Measurements from ENCODE around the gene CD5L. TPM values are rescaled to one million over a fixed set of nuclear protein-coding genes. Genes with fewer than 3 reads are reported as not detected.

CD5L gene
- total and polyA plus RNA-seq, 10 of the 15 experiments (the other 5 are each of a cell fraction or from before 2014, with no cell fraction given): 0.10 to 0.57 (median 0.24) TPM

DNA sequence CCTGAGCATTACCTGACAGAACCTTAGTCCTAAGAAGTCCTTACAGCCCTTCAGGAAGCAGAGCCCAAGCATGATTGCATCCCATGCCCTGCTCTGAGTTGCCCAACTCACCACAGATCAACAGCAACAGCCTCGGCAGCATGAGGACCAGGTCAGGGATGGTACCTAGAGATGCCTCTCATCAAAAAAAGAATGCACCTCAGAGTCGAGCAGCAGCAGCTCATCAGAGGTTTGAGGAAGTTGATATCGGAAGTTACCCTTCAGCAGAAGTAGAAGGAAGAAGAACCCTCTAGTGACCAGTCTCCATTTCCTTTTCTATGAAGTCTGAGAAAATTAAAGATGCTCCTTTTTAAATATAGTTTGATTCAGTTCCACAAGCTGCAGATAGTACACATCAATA is 21.7 kb downstream of the CD5L start, which contains the start of gene FCRL1:
Gene FCRL1 (minus strand): TSS at position 225 of the 400 bp plus-strand sequence. CDS start 83 bp downstream, at position 142.
- no peak within 1 kb of the TSS for H2AFZ ChIP-seq (ENCODE audit: control insufficient read depth, low read depth, low read length)
- 19% methylated on average over 3 of the region's 3 CpGs for WGBS (ENCODE audit: insufficient coverage, insufficient replicate concordance, low lambda C conversion rate, missing lambda C conversion rate)
- in situ Hi-C loops (cut with MboI) (no loop called here), intact Hi-C loops (cut with micrococcal nuclease; ENCODE audit: unreplicated experiment) (no loop called here)
- H3K9me3 ChIP-seq (replicated peaks; ENCODE audit: control insufficient read depth, insufficient read depth, low read length): no peaks in the 10 kb centered on the region; the same call in 2 of the 3 replicates
- H3K4me1 ChIP-seq (ENCODE audit: control insufficient read depth, insufficient read depth, low read length): no peaks in the 10 kb centered on the region
- H3K27ac ChIP-seq (ENCODE audit: control insufficient read depth, insufficient read depth): no peak within 1 kb of the TSS
- ChIA-PET RAD21 (ENCODE audit: unreplicated experiment) (no interaction called here), POLR2A (no interaction called here), SMC1A (ENCODE audit: uncharacterized antibody, unreplicated experiment) (interaction anchor here (1.4 kb wide), 1 partner anchor 8 kb away, joined by 4 read pairs; no protein-coding TSS in a partner anchor), CTCF (interaction anchor here (1.2 kb wide), 1 partner anchor 34 kb away, joined by 5 read pairs; no protein-coding TSS in a partner anchor)
- H3K9ac ChIP-seq (ENCODE audit: control insufficient read depth, insufficient read depth, low read length): no peak within 1 kb of the TSS
- H3K27me3 ChIP-seq (replicated peaks in 1 of 2; ENCODE audit: control insufficient read depth in 2 of 2, insufficient read depth in 2 of 2, low read length in 1 of 2): peaks cover 0 to 7% of the 10 kb centered on the region in 2 experiments; a peak in 1 of 4 replicates
- ATAC-seq (no peak), FAIRE-seq (no peak), DNase-seq (ENCODE audit: low read depth, low spot score) (no peak)
- H3K79me2 ChIP-seq (ENCODE audit: control insufficient read depth, insufficient read depth, low read length): no peaks in the 10 kb centered on the region
- H4K20me1 ChIP-seq (ENCODE audit: control insufficient read depth, insufficient read depth): no peaks in the 10 kb centered on the region
- no peak within 1 kb of the TSS for H3K4me3 ChIP-seq
- H3K36me3 ChIP-seq (ENCODE audit: control insufficient read depth in 2 of 2, insufficient read depth in 2 of 2, low read length in 1 of 2): no peaks in the 10 kb centered on the region
- BruUV-seq (replicated peaks): no TSS peak
- no peak within 1 kb of the TSS for H3K4me2 ChIP-seq (ENCODE audit: control insufficient read depth, insufficient read depth)
- TF ChIP-seq TCF7 (IDR thresholded peaks at IDR 0.05; ENCODE audit: borderline replicate concordance) (no peak), POLR2AphosphoS5 (IDR thresholded peaks at IDR 0.05; ENCODE audit: low read length) (no peak), NR2F1 (conservative IDR thresholded peaks at IDR 0.05) (no peak), FOXK2 (IDR thresholded peaks at IDR 0.05) (no peak), LARP7 (IDR thresholded peaks at IDR 0.05) (no peak), CEBPB (IDR thresholded peaks at IDR 0.05; ENCODE audit: borderline replicate concordance in 1 of 2, low read depth in 2 of 2, low read length in 2 of 2) (no peak), REST (IDR thresholded peaks at IDR 0.05; ENCODE audit: low read depth, low read length) (no peak), IRF4 (IDR thresholded peaks at IDR 0.05; ENCODE audit: low read depth, low read length) (no peak), NBN (IDR thresholded peaks at IDR 0.05) (no peak), NR2C2 (IDR thresholded peaks at IDR 0.05; ENCODE audit: borderline replicate concordance, control insufficient read depth, insufficient read length, low read depth) (no peak)
- TF ChIP-seq, protein P1, sequence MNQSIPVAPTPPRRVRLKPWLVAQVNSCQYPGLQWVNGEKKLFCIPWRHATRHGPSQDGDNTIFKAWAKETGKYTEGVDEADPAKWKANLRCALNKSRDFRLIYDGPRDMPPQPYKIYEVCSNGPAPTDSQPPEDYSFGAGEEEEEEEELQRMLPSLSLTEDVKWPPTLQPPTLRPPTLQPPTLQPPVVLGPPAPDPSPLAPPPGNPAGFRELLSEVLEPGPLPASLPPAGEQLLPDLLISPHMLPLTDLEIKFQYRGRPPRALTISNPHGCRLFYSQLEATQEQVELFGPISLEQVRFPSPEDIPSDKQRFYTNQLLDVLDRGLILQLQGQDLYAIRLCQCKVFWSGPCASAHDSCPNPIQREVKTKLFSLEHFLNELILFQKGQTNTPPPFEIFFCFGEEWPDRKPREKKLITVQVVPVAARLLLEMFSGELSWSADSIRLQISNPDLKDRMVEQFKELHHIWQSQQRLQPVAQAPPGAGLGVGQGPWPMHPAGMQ (IDR thresholded peaks at IDR 0.05; ENCODE audit: borderline replicate concordance): no peak
- TF ChIP-seq, protein P2, sequence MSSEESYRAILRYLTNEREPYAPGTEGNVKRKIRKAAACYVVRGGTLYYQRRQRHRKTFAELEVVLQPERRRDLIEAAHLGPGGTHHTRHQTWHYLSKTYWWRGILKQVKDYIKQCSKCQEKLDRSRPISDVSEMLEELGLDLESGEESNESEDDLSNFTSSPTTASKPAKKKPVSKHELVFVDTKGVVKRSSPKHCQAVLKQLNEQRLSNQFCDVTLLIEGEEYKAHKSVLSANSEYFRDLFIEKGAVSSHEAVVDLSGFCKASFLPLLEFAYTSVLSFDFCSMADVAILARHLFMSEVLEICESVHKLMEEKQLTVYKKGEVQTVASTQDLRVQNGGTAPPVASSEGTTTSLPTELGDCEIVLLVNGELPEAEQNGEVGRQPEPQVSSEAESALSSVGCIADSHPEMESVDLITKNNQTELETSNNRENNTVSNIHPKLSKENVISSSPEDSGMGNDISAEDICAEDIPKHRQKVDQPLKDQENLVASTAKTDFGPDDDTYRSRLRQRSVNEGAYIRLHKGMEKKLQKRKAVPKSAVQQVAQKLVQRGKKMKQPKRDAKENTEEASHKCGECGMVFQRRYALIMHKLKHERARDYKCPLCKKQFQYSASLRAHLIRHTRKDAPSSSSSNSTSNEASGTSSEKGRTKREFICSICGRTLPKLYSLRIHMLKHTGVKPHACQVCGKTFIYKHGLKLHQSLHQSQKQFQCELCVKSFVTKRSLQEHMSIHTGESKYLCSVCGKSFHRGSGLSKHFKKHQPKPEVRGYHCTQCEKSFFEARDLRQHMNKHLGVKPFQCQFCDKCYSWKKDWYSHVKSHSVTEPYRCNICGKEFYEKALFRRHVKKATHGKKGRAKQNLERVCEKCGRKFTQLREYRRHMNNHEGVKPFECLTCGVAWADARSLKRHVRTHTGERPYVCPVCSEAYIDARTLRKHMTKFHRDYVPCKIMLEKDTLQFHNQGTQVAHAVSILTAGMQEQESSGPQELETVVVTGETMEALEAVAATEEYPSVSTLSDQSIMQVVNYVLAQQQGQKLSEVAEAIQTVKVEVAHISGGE (CRISPR knock-in tag; IDR thresholded peaks at IDR 0.05): no peak
- TF ChIP-seq, protein P3, sequence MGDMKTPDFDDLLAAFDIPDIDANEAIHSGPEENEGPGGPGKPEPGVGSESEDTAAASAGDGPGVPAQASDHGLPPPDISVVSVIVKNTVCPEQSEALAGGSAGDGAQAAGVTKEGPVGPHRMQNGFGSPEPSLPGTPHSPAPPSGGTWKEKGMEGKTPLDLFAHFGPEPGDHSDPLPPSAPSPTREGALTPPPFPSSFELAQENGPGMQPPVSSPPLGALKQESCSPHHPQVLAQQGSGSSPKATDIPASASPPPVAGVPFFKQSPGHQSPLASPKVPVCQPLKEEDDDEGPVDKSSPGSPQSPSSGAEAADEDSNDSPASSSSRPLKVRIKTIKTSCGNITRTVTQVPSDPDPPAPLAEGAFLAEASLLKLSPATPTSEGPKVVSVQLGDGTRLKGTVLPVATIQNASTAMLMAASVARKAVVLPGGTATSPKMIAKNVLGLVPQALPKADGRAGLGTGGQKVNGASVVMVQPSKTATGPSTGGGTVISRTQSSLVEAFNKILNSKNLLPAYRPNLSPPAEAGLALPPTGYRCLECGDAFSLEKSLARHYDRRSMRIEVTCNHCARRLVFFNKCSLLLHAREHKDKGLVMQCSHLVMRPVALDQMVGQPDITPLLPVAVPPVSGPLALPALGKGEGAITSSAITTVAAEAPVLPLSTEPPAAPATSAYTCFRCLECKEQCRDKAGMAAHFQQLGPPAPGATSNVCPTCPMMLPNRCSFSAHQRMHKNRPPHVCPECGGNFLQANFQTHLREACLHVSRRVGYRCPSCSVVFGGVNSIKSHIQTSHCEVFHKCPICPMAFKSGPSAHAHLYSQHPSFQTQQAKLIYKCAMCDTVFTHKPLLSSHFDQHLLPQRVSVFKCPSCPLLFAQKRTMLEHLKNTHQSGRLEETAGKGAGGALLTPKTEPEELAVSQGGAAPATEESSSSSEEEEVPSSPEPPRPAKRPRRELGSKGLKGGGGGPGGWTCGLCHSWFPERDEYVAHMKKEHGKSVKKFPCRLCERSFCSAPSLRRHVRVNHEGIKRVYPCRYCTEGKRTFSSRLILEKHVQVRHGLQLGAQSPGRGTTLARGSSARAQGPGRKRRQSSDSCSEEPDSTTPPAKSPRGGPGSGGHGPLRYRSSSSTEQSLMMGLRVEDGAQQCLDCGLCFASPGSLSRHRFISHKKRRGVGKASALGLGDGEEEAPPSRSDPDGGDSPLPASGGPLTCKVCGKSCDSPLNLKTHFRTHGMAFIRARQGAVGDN (IDR thresholded peaks at IDR 0.05): no peak
